ENCODE measurements around the gene PRR29.

The PRR29 gene

DNA sequence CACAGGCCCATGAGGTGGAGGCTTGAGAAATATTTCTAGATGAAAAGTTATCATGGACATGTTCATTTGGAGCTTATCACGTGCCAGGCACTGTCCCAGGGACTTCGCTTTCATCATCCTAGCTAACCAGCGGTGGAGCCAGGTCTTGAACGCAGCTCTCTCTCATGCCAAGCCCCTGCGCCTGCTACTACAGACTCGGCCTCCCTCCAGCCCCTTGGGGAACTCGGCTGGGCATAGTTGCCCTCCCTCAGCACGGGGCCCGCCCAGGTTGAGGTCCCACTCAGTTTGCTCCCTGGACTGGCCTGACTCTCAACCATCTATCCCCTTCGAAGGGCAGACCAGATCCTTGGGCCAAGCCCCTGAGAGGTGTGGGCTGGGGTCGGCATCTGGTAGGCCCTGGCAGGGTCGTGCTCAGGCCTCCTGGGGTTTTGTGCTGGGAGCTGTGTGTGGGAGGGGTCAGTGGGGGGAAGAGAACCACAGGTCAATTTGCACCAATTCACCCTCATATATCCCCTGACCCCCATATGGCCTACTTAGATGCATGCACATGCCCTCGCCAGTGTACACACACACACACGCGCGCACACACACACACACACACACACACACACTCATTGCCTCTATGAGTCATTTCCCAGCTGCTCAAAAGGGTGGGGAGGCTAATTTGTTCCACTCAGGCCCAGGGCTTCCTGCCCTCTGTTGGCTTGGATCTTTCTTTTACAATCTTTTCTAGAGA, 13.3 kb upstream of the PRR29 start:
- ATAC-seq (ENCODE audit: low read depth), result peak; percentile 56
- Mint-ChIP-seq H3K27me3 (peaks cover 3% of the 10 kb centered on the region), H3K4me3 (no peak overlapping the region), H3K36me3 (peaks cover 4% of the 10 kb centered on the region), H3K9me3 (peaks cover 6% of the 10 kb centered on the region), H3K4me1 (peaks cover 14% of the 10 kb centered on the region), H3K27ac (no peak overlapping the region)
- DNase-seq (ENCODE audit: low spot score in 2 of 2), result no peak

DNA sequence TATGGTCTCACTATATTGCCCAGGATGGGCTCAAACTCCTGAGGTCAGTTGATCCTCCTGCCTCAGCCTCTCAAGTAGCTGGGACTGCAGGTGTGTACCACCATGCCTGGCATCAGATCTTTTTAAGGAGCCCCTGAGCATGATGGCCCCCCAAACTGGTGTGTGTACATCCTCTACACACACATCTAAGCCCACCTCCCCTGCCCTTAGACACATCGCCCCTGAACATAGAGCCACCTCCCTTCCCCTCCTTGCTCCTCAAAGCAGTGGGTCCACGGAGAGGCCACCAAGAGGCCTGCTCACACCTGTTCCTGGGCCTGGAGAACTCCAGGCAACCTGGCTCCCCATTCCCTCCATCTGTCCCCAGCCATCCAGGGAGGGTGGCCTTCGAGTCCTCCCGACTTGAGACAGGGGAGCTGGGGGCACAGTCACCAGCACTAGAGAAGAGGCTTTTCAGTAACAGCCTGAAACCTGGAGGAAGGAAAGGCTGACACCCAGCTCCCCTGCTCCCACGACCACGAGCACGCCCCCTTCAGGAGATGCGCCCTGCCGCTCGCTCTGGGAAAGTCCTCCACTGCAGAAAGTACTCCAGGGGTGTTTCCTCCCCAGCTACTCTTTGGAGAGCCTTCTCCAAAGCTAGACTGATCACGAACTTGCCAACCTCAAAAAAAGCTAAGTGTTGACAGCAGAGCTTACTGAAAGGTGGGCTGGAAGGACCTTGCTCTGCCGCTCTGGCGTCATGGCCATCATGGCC, 12.6 kb upstream of the PRR29 start:
- peaks cover 19% of the 10 kb centered on the region for H3K4me1 Mint-ChIP-seq
- H3K27ac Mint-ChIP-seq, result no peak overlapping the region
- peaks cover 6% of the 10 kb centered on the region for H3K9me3 Mint-ChIP-seq

GRCh38 chr17:63986821-63987220, 11.3 kb upstream of the PRR29 start:
- H3K9me3 Mint-ChIP-seq, result peaks cover 6% of the 10 kb centered on the region
- H3K27me3 Mint-ChIP-seq, result peaks cover 6% of the 10 kb centered on the region
- H3K4me3 Mint-ChIP-seq, result no peak overlapping the region
- peaks cover 4% of the 10 kb centered on the region for H3K36me3 Mint-ChIP-seq
- peaks cover 27% of the 10 kb centered on the region for H3K4me1 Mint-ChIP-seq
- DNase-seq (ENCODE audit: low spot score in 2 of 2), result no peak
- no peak for ATAC-seq (ENCODE audit: low read depth)
- no peak overlapping the region for H3K27ac Mint-ChIP-seq

More for the DNA sequence above, 12.6 kb upstream of the PRR29 start:
- no peak overlapping the region for H3K4me3 Mint-ChIP-seq
- peaks cover 4% of the 10 kb centered on the region for H3K36me3 Mint-ChIP-seq
- no peak for ATAC-seq (ENCODE audit: low read depth)
- DNase-seq (ENCODE audit: low spot score in 2 of 2), result no peak
- H3K27me3 Mint-ChIP-seq, result peaks cover 3% of the 10 kb centered on the region

- Mint-ChIP-seq H3K36me3 (peaks cover 4% of the 10 kb centered on the region), H3K27me3 (peaks cover 10% of the 10 kb centered on the region), H3K4me3 (no peak overlapping the region), H3K9me3 (peaks cover 3% of the 10 kb centered on the region), H3K4me1 (peaks cover 32% of the 10 kb centered on the region), H3K27ac (no peak overlapping the region)
- ATAC-seq (ENCODE audit: low read depth) (no peak), DNase-seq (ENCODE audit: low spot score in 2 of 2) (no peak)
These were observed 10.7 kb upstream of the PRR29 start for GRCh38 chr17:63987221-63988126.

DNA sequence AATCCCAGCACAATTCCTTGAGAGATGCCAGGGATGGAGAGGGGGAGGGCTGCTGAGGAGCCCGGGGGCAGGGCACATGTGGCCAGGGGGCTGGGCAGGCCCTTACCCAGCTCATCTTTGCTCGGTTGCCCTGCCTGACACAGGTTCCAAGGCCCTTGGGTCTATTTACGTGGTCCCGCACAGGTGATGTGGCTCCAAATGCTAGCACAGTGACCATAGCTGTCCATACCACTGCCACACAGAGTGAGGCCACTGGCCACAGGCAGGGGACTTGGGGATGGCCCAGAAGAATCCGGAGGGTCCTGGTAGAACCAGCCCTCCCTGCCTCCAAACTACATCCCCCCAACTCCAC, 10.0 kb upstream of the PRR29 start:
- no peaks in the 10 kb centered on the region for H3K9me3 Mint-ChIP-seq
- peaks cover 13% of the 10 kb centered on the region for H3K27me3 Mint-ChIP-seq
- no peak overlapping the region for H3K27ac Mint-ChIP-seq
- no peak for DNase-seq (ENCODE audit: low spot score in 2 of 2)
- no peak overlapping the region for H3K4me3 Mint-ChIP-seq
- H3K36me3 Mint-ChIP-seq, result no peaks in the 10 kb centered on the region
- ATAC-seq (ENCODE audit: low read depth), result no peak
- H3K4me1 Mint-ChIP-seq, result peaks cover 36% of the 10 kb centered on the region

DNA sequence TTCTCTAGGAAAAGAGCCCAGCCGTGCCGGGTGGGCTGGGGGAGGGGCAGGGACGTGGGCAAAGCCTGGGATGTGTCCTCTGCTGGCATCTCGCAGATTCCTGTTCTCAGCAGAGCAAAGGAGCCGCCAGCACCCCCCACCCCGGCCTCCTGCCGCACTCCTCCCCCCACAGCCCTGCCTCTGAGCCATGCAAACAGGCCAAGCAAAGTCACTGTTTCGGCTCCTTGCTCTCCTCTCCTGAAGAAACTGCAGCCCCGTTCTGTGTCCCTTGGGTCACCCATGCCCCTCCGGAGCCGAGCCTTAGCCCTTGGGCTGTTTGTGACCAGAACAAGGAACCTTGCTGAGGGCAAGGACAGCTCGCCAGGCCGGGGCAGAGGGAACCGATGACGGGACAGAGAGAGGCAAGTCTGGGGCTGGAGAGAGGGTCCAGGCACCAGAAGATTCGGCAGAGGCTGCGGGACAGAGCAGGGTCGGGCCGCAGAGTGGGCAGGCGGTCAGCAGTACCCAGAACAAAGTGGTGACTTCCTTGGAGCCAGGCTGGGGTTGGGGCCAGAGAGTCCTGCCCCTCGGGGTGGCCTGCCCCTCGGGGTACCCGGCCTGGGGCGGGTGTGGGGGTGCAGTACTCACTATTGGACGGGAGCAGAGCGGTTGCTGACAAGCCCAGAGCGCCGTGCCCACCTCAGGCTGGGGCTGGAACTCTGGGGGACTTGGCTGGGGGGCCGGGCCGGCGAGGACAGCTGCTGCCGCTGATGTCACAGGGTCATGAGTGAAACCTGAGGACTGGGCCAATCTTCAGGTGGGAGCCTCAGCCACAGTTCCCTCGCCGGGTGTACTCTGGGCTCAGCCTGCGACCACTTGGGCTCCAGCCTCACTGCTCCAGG, 9.2 kb upstream of the PRR29 start:
- no peak for ATAC-seq (ENCODE audit: low read depth)
- Mint-ChIP-seq H3K4me3 (peak overlapping the region; percentile 27), H3K36me3 (no peaks in the 10 kb centered on the region), H3K9me3 (no peaks in the 10 kb centered on the region), H3K27me3 (peaks cover 13% of the 10 kb centered on the region), H3K27ac (no peak overlapping the region), H3K4me1 (peaks cover 42% of the 10 kb centered on the region)
- no peak for DNase-seq (ENCODE audit: low spot score in 2 of 2)

GRCh38 chr17:63989622-63990345, 8.4 kb upstream of the PRR29 start:
- DNase-seq (ENCODE audit: low spot score in 2 of 2) (no peak), ATAC-seq (ENCODE audit: low read depth) (no peak)
- Mint-ChIP-seq H3K27me3 (peaks cover 13% of the 10 kb centered on the region), H3K36me3 (no peaks in the 10 kb centered on the region), H3K4me3 (no peak overlapping the region), H3K4me1 (peaks cover 42% of the 10 kb centered on the region), H3K27ac (no peak overlapping the region), H3K9me3 (no peaks in the 10 kb centered on the region)

GRCh38 chr17:63991611-63992010, 6.5 kb upstream of the PRR29 start:
- Mint-ChIP-seq H3K27me3 (peaks cover 13% of the 10 kb centered on the region), H3K4me1 (peaks cover 34% of the 10 kb centered on the region), H3K27ac (no peak overlapping the region), H3K4me3 (peak overlapping the region; percentile 17), H3K9me3 (no peaks in the 10 kb centered on the region), H3K36me3 (no peaks in the 10 kb centered on the region)
- ATAC-seq (ENCODE audit: low read depth) (no peak), DNase-seq (ENCODE audit: low spot score in 2 of 2) (no peak)

GRCh38 chr17:63993368-63993985, 4.7 kb upstream of the PRR29 start:
- Mint-ChIP-seq H3K4me3 (no peak overlapping the region), H3K36me3 (no peaks in the 10 kb centered on the region)

GRCh38 chr17:63995626-63996025, 2.5 kb upstream of the PRR29 start:
- no peak overlapping the region for H3K4me3 Mint-ChIP-seq
- H3K4me1 Mint-ChIP-seq, result peaks cover 40% of the 10 kb centered on the region
- no peak overlapping the region for H3K27ac Mint-ChIP-seq
- H3K36me3 Mint-ChIP-seq, result no peaks in the 10 kb centered on the region
- H3K27me3 Mint-ChIP-seq, result peaks cover 23% of the 10 kb centered on the region
- DNase-seq (ENCODE audit: low spot score in 2 of 2) (no peak), ATAC-seq (ENCODE audit: low read depth) (no peak)
- H3K9me3 Mint-ChIP-seq, result no peaks in the 10 kb centered on the region

More at GRCh38 chr17:63993368-63993985, 4.7 kb upstream of the PRR29 start:
- no peak overlapping the region for H3K27ac Mint-ChIP-seq
- ATAC-seq (ENCODE audit: low read depth) (peak; percentile 45), DNase-seq (ENCODE audit: low spot score in 2 of 2) (no peak)
- H3K4me1 Mint-ChIP-seq, result peaks cover 42% of the 10 kb centered on the region
- no peaks in the 10 kb centered on the region for H3K9me3 Mint-ChIP-seq
- H3K27me3 Mint-ChIP-seq, result peaks cover 15% of the 10 kb centered on the region

DNA sequence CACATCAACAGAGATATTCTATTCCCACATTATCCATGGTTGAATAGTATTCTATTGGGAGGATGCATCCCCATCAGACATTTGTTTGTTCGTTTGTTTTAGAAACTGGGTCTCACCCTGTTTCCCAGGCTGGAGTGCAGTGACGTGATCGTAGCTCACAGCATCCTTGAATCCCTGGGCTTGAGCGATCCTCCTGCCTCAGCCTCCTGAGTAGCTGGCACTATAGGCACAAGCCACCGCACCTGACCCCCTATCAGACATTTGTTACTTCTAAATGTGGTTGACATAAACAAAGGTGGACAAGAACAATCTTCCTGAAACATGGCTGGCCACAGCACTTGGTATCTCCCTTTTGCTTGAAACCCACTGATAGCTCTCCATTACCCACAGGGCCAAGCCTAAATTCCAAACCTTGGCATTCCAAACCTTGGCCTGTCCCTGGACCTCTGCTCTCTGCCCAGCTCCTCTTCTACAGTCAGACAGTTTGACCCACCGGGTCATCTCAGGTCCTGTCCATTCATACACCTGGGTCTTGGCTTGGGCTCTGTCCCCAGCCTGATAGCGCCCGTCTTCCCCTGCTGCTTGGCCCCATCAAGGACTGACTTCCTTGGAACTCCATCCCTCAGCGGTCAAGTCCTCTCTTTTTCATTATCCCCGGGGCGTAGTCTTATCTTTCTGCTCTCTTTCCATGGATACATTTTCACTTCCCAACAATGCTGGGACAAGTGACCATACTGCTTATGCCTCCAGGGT, 1.5 kb upstream of the PRR29 start:
- Mint-ChIP-seq H3K9me3 (no peaks in the 10 kb centered on the region), H3K27ac (no peak overlapping the region), H3K36me3 (no peaks in the 10 kb centered on the region), H3K4me3 (peak overlapping the region; percentile 93), H3K27me3 (peaks cover 21% of the 10 kb centered on the region), H3K4me1 (peaks cover 34% of the 10 kb centered on the region)
- no peak for DNase-seq (ENCODE audit: low spot score in 2 of 2)
- no peak for ATAC-seq (ENCODE audit: low read depth)

All from memory B cell (primary cell).